Keratinocyte (primary cell): ENCODE data around the gene BNC1. TPM values are rescaled to one million over a fixed set of nuclear protein-coding genes. Genes with fewer than 3 reads are reported as not detected.

Experiments
- DNase-seq: peaks from one replicate; pipeline ENCODE4 v3.0.0-alpha.2; 2011; ENCODE audit warnings: low read depth, missing footprints, low spot score
- FAIRE-seq: peaks from 2 replicates; lab custom pipeline; 2011; peaks lifted over from hg19 to GRCh38; lab: Jason Lieb, UNC
- H2AFZ ChIP-seq: 2 replicates; pipeline ENCODE4 v1.6.0; 2012; ENCODE audit warnings: low read length, control low read depth, inconsistent platforms; ENCODE audit not compliant: control insufficient read depth
- H3K27ac ChIP-seq: 2 replicates; pipeline ENCODE4 v1.5.1; 2011; ENCODE audit warnings: low read length; ENCODE audit not compliant: control insufficient read depth, insufficient read depth
- H3K27me3 ChIP-seq: 3 replicates; pipeline ENCODE4 v1.6.0; 2011; ENCODE audit warnings: low read length; ENCODE audit not compliant: control insufficient read depth, insufficient read depth; ENCODE audit errors: extremely low read depth
- H3K36me3 ChIP-seq, 2 experiments: 2 replicates in 1 of 2; 3 replicates in 1 of 2; pipeline ENCODE4 v1.5.1; 2011; ENCODE audit warnings: low read length in 2 of 2, mild to moderate bottlenecking in 1 of 2; ENCODE audit not compliant: control insufficient read depth in 2 of 2, insufficient read depth in 2 of 2; ENCODE audit errors: extremely low read depth in 1 of 2
- H3K4me1 ChIP-seq: 3 replicates; pipeline ENCODE4 v1.5.1; 2011; ENCODE audit warnings: low read length; ENCODE audit not compliant: control insufficient read depth, insufficient read depth; ENCODE audit errors: extremely low read depth
- H3K4me2 ChIP-seq: 3 replicates; pipeline ENCODE4 v1.6.0; 2011; ENCODE audit warnings: low read depth, low read length; ENCODE audit not compliant: control insufficient read depth, insufficient read depth; ENCODE audit errors: extremely low read depth
- H3K4me3 ChIP-seq, 3 experiments: fragments of 200-600 bp in 1 of 3; sonication (generic) in 1 of 3; 2 replicates in 2 of 3; 3 replicates in 1 of 3; pipeline ENCODE4 v1.5.1; 2011 to 2016; ENCODE audit warnings: low read length in 3 of 3, mild to moderate bottlenecking in 3 of 3, control low read depth in 2 of 3, inconsistent platforms in 1 of 3, low read depth in 1 of 3, mixed read lengths in 1 of 3, mixed run types in 1 of 3, moderate library complexity in 1 of 3; ENCODE audit not compliant: control insufficient read depth in 2 of 3, insufficient read depth in 2 of 3; ENCODE audit errors: extremely low read depth in 1 of 3
- H3K79me2 ChIP-seq: 2 replicates; pipeline ENCODE4 v1.6.0; 2012; ENCODE audit warnings: low read length; ENCODE audit not compliant: control insufficient read depth, insufficient read depth
- H3K9ac ChIP-seq: 3 replicates; pipeline ENCODE4 v1.6.0; 2011; ENCODE audit warnings: low read length; ENCODE audit not compliant: control insufficient read depth, insufficient read depth; ENCODE audit errors: extremely low read depth
- H3K9me1 ChIP-seq: 3 replicates; pipeline ENCODE4 v1.6.0; 2011; ENCODE audit warnings: low read length; ENCODE audit not compliant: control insufficient read depth, insufficient read depth; ENCODE audit errors: extremely low read depth
- H3K9me3 ChIP-seq: 2 replicates; pipeline ENCODE4 v1.5.1; 2012; ENCODE audit warnings: low read depth, low read length; ENCODE audit not compliant: control insufficient read depth
- H4K20me1 ChIP-seq: 3 replicates; pipeline ENCODE4 v1.6.0; 2011; ENCODE audit warnings: low read length; ENCODE audit not compliant: control insufficient read depth, insufficient read depth; ENCODE audit errors: extremely low read depth
- CTCF ChIP-seq, 3 experiments: IDR thresholded peaks in 1 of 3; conservative IDR thresholded peaks in 1 of 3; optimal IDR thresholded peaks in 1 of 3; 2 replicates in 2 of 3; 3 replicates in 1 of 3; pipeline versions ENCODE3 to v1.5.1; 2011; ENCODE audit warnings: low read length in 3 of 3, mild to moderate bottlenecking in 3 of 3, moderate library complexity in 2 of 3, control low read depth in 1 of 3, inconsistent platforms in 1 of 3; ENCODE audit not compliant: insufficient read depth in 2 of 3; ENCODE audit errors: extremely low read depth in 1 of 3
- EZH2 ChIP-seq: IDR thresholded peaks from one replicate; pipeline ENCODE4 v1.6.1; 2012; ENCODE audit warnings: inconsistent platforms, mild to moderate bottlenecking, low read length, moderate library complexity
- dilution Hi-C: fragments of 300-500 bp; cut with MboI; formaldehyde crosslinking; loops from one replicate; pipeline ENCODE4 v1.7.0; 2020; ENCODE audit warnings: low sequenced_read_pairs; ENCODE audit not compliant: extremely low pct_ligation_motif_present
- polyA plus RNA-seq, 5 experiments: library from polyadenylated mRNA; depleted of rRNA in 3 of 5; stranded (reverse) in 3 of 5; stranded (forward) in 1 of 5; unstranded in 1 of 5; fragments of >200 nt; gene quantifications; 1 replicate in 1 of 5; 2 replicates in 3 of 5; 3 replicates in 1 of 5; pipeline versions ENCODE4 v1.2.1 to v1.2.3, GENCODE V29; 2011 to 2012; ENCODE audit warnings: missing spikeins in 2 of 5, low read depth in 1 of 5, low replicate concordance in 1 of 5

Gene BNC1
- polyA plus RNA-seq, 1 donor (not counting 4 experiments of a cell fraction or from before 2014, with no cell fraction given) = 137 TPM

DNA sequence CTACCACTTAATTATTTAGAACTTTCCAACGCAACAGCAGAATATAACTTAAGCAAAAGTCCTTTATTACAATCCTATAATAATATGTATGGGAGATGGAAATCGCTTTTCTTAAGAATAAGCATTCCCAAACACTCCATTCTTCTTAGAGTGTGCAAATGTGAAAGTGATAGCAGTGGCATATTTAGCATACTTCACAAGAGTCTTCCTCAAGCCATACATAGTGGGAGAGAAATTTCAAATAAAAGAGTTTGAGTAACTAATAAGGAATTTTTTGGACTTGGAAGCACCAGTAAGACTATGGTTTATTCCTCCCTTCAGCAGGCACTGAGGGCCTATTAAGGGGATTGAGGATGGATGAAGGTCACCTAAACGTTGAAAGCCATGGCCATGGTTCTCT lies 22.1 kb upstream of the BNC1 start:
- Histone ChIP-seq H3K36me3 (no peaks in the 10 kb centered on the region), H2AFZ (no peak overlapping the region), H3K4me3 (no peak overlapping the region), H3K27me3 (no peaks in the 10 kb centered on the region), H3K4me2 (no peak overlapping the region), H3K9ac (no peak overlapping the region), H3K4me1 (peaks cover 30% of the 10 kb centered on the region), H3K9me1 (no peaks in the 10 kb centered on the region), H3K27ac (no peak overlapping the region), H4K20me1 (no peaks in the 10 kb centered on the region), H3K79me2 (no peaks in the 10 kb centered on the region), H3K9me3 (no peaks in the 10 kb centered on the region)
- FAIRE-seq (no peak), DNase-seq (no peak)
- no peak for TF ChIP-seq EZH2
- dilution Hi-C loops = no loop called here

DNA sequence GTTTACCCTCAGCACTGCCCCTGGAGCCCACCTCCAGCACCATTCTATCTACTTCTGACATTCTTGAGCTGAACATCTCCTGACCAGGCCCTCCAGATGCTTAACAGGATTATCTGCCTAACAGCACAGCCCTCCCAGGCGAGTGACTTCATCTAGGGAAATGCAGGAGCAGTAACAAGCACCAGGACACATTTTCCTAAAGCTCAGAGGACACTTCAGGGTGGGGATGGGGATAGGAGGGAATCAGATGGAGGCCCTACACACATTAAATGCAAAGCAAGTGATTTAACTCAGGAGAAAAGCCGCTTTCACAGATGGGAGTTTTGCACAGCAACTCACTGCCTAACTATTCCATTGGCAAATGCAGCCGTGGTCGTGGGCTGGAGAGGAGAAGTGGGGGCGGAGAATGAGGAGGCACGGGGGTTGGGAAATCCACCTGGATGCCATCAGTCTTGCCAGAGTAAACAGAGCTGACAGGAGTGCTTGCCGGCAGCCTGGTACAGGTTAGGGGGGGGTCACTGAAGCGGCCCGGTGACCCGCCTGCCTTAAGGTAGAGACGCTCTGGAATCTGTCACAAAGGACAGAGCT lies 21.3 kb upstream of the BNC1 start:
- Histone ChIP-seq H3K36me3 (no peaks in the 10 kb centered on the region), H3K27me3 (no peaks in the 10 kb centered on the region), H3K4me3 (no peak overlapping the region), H3K4me1 (peaks cover 22% of the 10 kb centered on the region), H2AFZ (peak overlapping the region; percentile 34), H3K9ac (peak overlapping the region; percentile 38), H3K79me2 (no peaks in the 10 kb centered on the region), H3K9me1 (no peaks in the 10 kb centered on the region), H3K4me2 (peak overlapping the region; percentile 33), H3K9me3 (no peaks in the 10 kb centered on the region), H3K27ac (peak overlapping the region; percentile 62), H4K20me1 (no peaks in the 10 kb centered on the region)
- no peak for DNase-seq
- FAIRE-seq = peak; percentile 92
- no peak for TF ChIP-seq CTCF (optimal IDR thresholded peaks at IDR 0.05 in 1 of 3, IDR thresholded peaks at IDR 0.05 in 1 of 3, conservative IDR thresholded peaks at IDR 0.05 in 1 of 3; ENCODE audit: extremely low read depth in 1 of 3, insufficient read depth in 2 of 3, low read length in 3 of 3)
- no peak for TF ChIP-seq EZH2
- dilution Hi-C loops = no loop called here
